ENCODE measurements around the gene FAM47C.
A peak's percentile ranks its signal among the peaks of the same experiment; 100 is the strongest.
"Not testable (repeated sequence)": the region's sequence is repeated elsewhere in the genome, so short reads cannot be mapped to it uniquely, and the experiment has no call there.

The FAM47C gene

GRCh38 chrX:37036674-37037220 lies 28.6 kb downstream of the FAM47C start:
- POLR2A ChIA-PET; H3K27me3 ChIP-seq (replicated peaks in 2 of 5; ENCODE audit: control insufficient read depth in 4 of 5, insufficient read depth in 5 of 5, low read length in 4 of 5); H3K4me3 ChIP-seq (ENCODE audit: control insufficient read depth in 1 of 7, extremely low read depth in 1 of 7, insufficient read depth in 4 of 7, low read depth in 2 of 7, low read length in 6 of 7); H3K4me1 ChIP-seq (ENCODE audit: control extremely low read depth in 1 of 4, control insufficient read depth in 4 of 4, insufficient read depth in 4 of 4, low read length in 3 of 4); H3K9me3 ChIP-seq (ENCODE audit: control extremely low read depth in 1 of 5, control insufficient read depth in 4 of 5, insufficient read depth in 2 of 5, low read depth in 1 of 5, low read length in 4 of 5); H3K27ac ChIP-seq (ENCODE audit: insufficient read depth in 1 of 2, low read depth in 1 of 2, low read length in 2 of 2, poor library complexity in 1 of 2, severe bottlenecking in 2 of 2); H3K36me3 ChIP-seq (ENCODE audit: control insufficient read depth in 4 of 4, insufficient read depth in 4 of 4, low read length in 3 of 4); DNase-seq; CTCF ChIA-PET: not testable (repeated sequence)
- 92% methylated on average over 1 of the region's 7 CpGs for WGBS (ENCODE audit: insufficient coverage)

GRCh38 chrX:37038814-37039213 lies 30.6 kb downstream of the FAM47C start:
- H3K9me3 ChIP-seq (ENCODE audit: control extremely low read depth in 1 of 5, control insufficient read depth in 4 of 5, insufficient read depth in 2 of 5, low read depth in 1 of 5, low read length in 4 of 5); H3K27ac ChIP-seq (ENCODE audit: insufficient read depth in 1 of 2, low read depth in 1 of 2, low read length in 2 of 2, poor library complexity in 1 of 2, severe bottlenecking in 2 of 2); H3K4me1 ChIP-seq (ENCODE audit: control extremely low read depth in 1 of 4, control insufficient read depth in 4 of 4, insufficient read depth in 4 of 4, low read length in 3 of 4); CTCF ChIA-PET; DNase-seq; H3K4me3 ChIP-seq (ENCODE audit: control insufficient read depth in 1 of 7, extremely low read depth in 1 of 7, insufficient read depth in 4 of 7, low read depth in 2 of 7, low read length in 6 of 7); H3K36me3 ChIP-seq (ENCODE audit: control insufficient read depth in 4 of 4, insufficient read depth in 4 of 4, low read length in 3 of 4); POLR2A ChIA-PET; H3K27me3 ChIP-seq (replicated peaks in 2 of 5; ENCODE audit: control insufficient read depth in 4 of 5, insufficient read depth in 5 of 5, low read length in 4 of 5): not testable (repeated sequence)
- no CpG with 5 or more reads among the region's 1 CpG for WGBS (ENCODE audit: insufficient coverage)

GRCh38 chrX:37042956-37043885 lies 35.1 kb downstream of the FAM47C start:
- H3K9me3 ChIP-seq (ENCODE audit: control extremely low read depth in 1 of 5, control insufficient read depth in 4 of 5, insufficient read depth in 2 of 5, low read depth in 1 of 5, low read length in 4 of 5); H3K27me3 ChIP-seq (replicated peaks in 2 of 5; ENCODE audit: control insufficient read depth in 4 of 5, insufficient read depth in 5 of 5, low read length in 4 of 5); H3K4me1 ChIP-seq (ENCODE audit: control extremely low read depth in 1 of 4, control insufficient read depth in 4 of 4, insufficient read depth in 4 of 4, low read length in 3 of 4); H3K4me3 ChIP-seq (ENCODE audit: control insufficient read depth in 1 of 7, extremely low read depth in 1 of 7, insufficient read depth in 4 of 7, low read depth in 2 of 7, low read length in 6 of 7); H3K27ac ChIP-seq (ENCODE audit: insufficient read depth in 1 of 2, low read depth in 1 of 2, low read length in 2 of 2, poor library complexity in 1 of 2, severe bottlenecking in 2 of 2); DNase-seq; POLR2A ChIA-PET; H3K36me3 ChIP-seq (ENCODE audit: control insufficient read depth in 4 of 4, insufficient read depth in 4 of 4, low read length in 3 of 4); CTCF ChIA-PET: not testable (repeated sequence)
- WGBS (ENCODE audit: insufficient coverage): 88% methylated on average over 33 of the region's 56 CpGs

GRCh38 chrX:37047776-37048175 lies 39.6 kb downstream of the FAM47C start:
- Histone ChIP-seq H3K36me3 (ENCODE audit: control insufficient read depth in 4 of 4, insufficient read depth in 4 of 4, low read length in 3 of 4) (no peaks in the 10 kb centered on the region), H3K27me3 (replicated peaks in 2 of 5; ENCODE audit: control insufficient read depth in 4 of 5, insufficient read depth in 5 of 5, low read length in 4 of 5) (no peaks in the 10 kb centered on the region), H3K4me3 (ENCODE audit: control insufficient read depth in 1 of 7, extremely low read depth in 1 of 7, insufficient read depth in 4 of 7, low read depth in 2 of 7, low read length in 6 of 7) (no peak overlapping the region), H3K4me1 (ENCODE audit: control extremely low read depth in 1 of 4, control insufficient read depth in 4 of 4, insufficient read depth in 4 of 4, low read length in 3 of 4) (no peaks in the 10 kb centered on the region), H3K27ac (ENCODE audit: insufficient read depth in 1 of 2, low read depth in 1 of 2, low read length in 2 of 2, poor library complexity in 1 of 2, severe bottlenecking in 2 of 2) (no peak overlapping the region), H3K9me3 (ENCODE audit: control extremely low read depth in 1 of 5, control insufficient read depth in 4 of 5, insufficient read depth in 2 of 5, low read depth in 1 of 5, low read length in 4 of 5) (no peaks in the 10 kb centered on the region)
- DNase-seq: no peak
- POLR2A ChIA-PET: no interaction called here
- WGBS (ENCODE audit: insufficient coverage): no CpG with 5 or more reads among the region's 4 CpGs
- CTCF ChIA-PET: no interaction called here

GRCh38 chrX:37057572-37057971 lies 49.4 kb downstream of the FAM47C start:
- POLR2A ChIA-PET; H3K4me3 ChIP-seq (ENCODE audit: control insufficient read depth in 1 of 7, extremely low read depth in 1 of 7, insufficient read depth in 4 of 7, low read depth in 2 of 7, low read length in 6 of 7); H3K27me3 ChIP-seq (replicated peaks in 2 of 5; ENCODE audit: control insufficient read depth in 4 of 5, insufficient read depth in 5 of 5, low read length in 4 of 5); H3K9me3 ChIP-seq (ENCODE audit: control extremely low read depth in 1 of 5, control insufficient read depth in 4 of 5, insufficient read depth in 2 of 5, low read depth in 1 of 5, low read length in 4 of 5); DNase-seq; H3K36me3 ChIP-seq (ENCODE audit: control insufficient read depth in 4 of 4, insufficient read depth in 4 of 4, low read length in 3 of 4); H3K27ac ChIP-seq (ENCODE audit: insufficient read depth in 1 of 2, low read depth in 1 of 2, low read length in 2 of 2, poor library complexity in 1 of 2, severe bottlenecking in 2 of 2); H3K4me1 ChIP-seq (ENCODE audit: control extremely low read depth in 1 of 4, control insufficient read depth in 4 of 4, insufficient read depth in 4 of 4, low read length in 3 of 4); CTCF ChIA-PET: not testable (repeated sequence)

- WGBS (ENCODE audit: insufficient coverage): 0% methylated on average over 1 of the region's 3 CpGs
- Histone ChIP-seq H3K27ac (ENCODE audit: insufficient read depth in 1 of 2, low read depth in 1 of 2, low read length in 2 of 2, poor library complexity in 1 of 2, severe bottlenecking in 2 of 2) (no peak overlapping the region), H3K36me3 (ENCODE audit: control insufficient read depth in 4 of 4, insufficient read depth in 4 of 4, low read length in 3 of 4) (no peaks in the 10 kb centered on the region), H3K9me3 (ENCODE audit: control extremely low read depth in 1 of 5, control insufficient read depth in 4 of 5, insufficient read depth in 2 of 5, low read depth in 1 of 5, low read length in 4 of 5) (no peaks in the 10 kb centered on the region), H3K4me1 (ENCODE audit: control extremely low read depth in 1 of 4, control insufficient read depth in 4 of 4, insufficient read depth in 4 of 4, low read length in 3 of 4) (no peaks in the 10 kb centered on the region), H3K4me3 (ENCODE audit: control insufficient read depth in 1 of 7, extremely low read depth in 1 of 7, insufficient read depth in 4 of 7, low read depth in 2 of 7, low read length in 6 of 7) (no peak overlapping the region), H3K27me3 (replicated peaks in 2 of 5; ENCODE audit: control insufficient read depth in 4 of 5, insufficient read depth in 5 of 5, low read length in 4 of 5) (peaks cover 0 to 2% (median 0%) of the 10 kb centered on the region in 5 experiments)
- DNase-seq: peak; percentile 2 to 54 (median 49)
- ChIA-PET CTCF (no interaction called here), POLR2A (no interaction called here)
These were observed 52.8 kb downstream of the FAM47C start for GRCh38 chrX:37060999-37061398.
